ENCODE data around the gene HMCN2.

- TF ChIP-seq CEBPB (IDR thresholded peaks at IDR 0.05; ENCODE audit: low read depth, low read length) (no peak), CTCF (conservative IDR thresholded peaks at IDR 0.05; ENCODE audit: low read depth, low read length) (no peak), USF2 (IDR thresholded peaks at IDR 0.05; ENCODE audit: low read depth, low read length) (no peak), BHLHE40 (IDR thresholded peaks at IDR 0.05; ENCODE audit: low read depth, low read length) (no peak)
Measured at GRCh38 chr9:130473009-130473408, 207.4 kb downstream of the HMCN2 start.
